WTC11 (cell line): ENCODE results near the gene DNLZ. TPM values are rescaled to one million over a fixed set of nuclear protein-coding genes. Genes with fewer than 3 reads are reported as not detected.
A peak's percentile ranks its signal among the peaks of the same experiment; 100 is the strongest.

Experiments
- ATAC-seq: fragments of 200-7000 bp; cut with Tn5 transposase; 2 replicates; pipeline ENCODE4 v1.10.0; 2021; ENCODE audit warnings: mild to moderate bottlenecking, moderate library complexity
- CTCF ChIA-PET: fragments of 300-600 bp; sonication (Branson Sonifier 250); formaldehyde crosslinking; loops from one replicate; lab custom pipeline; 2021; ENCODE audit warnings: antibody characterized with exemption; lab: Charles Lee
- POLR2A ChIA-PET: fragments of 350-600 bp; sonication (Branson Sonifier 250); formaldehyde crosslinking; loops from one replicate; lab custom pipeline; 2021; ENCODE audit warnings: antibody characterized with exemption; lab: Charles Lee
- DNase-seq: peaks from one replicate; pipeline ENCODE4 v3.0.0; 2021; ENCODE audit warnings: low spot score
- H3K27ac Mint-ChIP-seq: 2 replicates; pipeline ENCODE4 v1.8.0; 2021; ENCODE audit warnings: mixed read lengths
- H3K27me3 Mint-ChIP-seq: 2 replicates; pipeline ENCODE4 v1.8.0; 2021; ENCODE audit warnings: low read depth, mild to moderate bottlenecking, moderate library complexity, mixed read lengths
- H3K36me3 Mint-ChIP-seq: 2 replicates; pipeline ENCODE4 v1.8.0; 2021; ENCODE audit warnings: mixed read lengths
- H3K4me1 Mint-ChIP-seq: 2 replicates; pipeline ENCODE4 v1.8.0; 2022; ENCODE audit warnings: mixed read lengths
- H3K4me3 Mint-ChIP-seq: 2 replicates; pipeline ENCODE4 v1.8.0; 2021; ENCODE audit warnings: mild to moderate bottlenecking, moderate library complexity, mixed read lengths
- H3K9me3 Mint-ChIP-seq: 2 replicates; pipeline ENCODE4 v1.8.0; 2021; ENCODE audit warnings: mixed read lengths
- CREB1 ChIP-seq: sonication (generic); formaldehyde crosslinking; IDR thresholded peaks from 2 replicates; pipeline ENCODE4 v1.8.0; 2023; ENCODE audit warnings: mild to moderate bottlenecking, missing genetic modification reagents
- E2F5 ChIP-seq: sonication (generic); formaldehyde crosslinking; IDR thresholded peaks from 2 replicates; pipeline ENCODE4 v1.8.1; 2022; ENCODE audit warnings: mild to moderate bottlenecking, moderate library complexity, missing genetic modification reagents
- EMX1 ChIP-seq: fragments of 250-450 bp; sonication (Bioruptor Pico); IDR thresholded peaks from 2 replicates; pipeline ENCODE4 v1.8.0; 2021; ENCODE audit warnings: mild to moderate bottlenecking
- ESRRA ChIP-seq: sonication (generic); formaldehyde crosslinking; IDR thresholded peaks from 2 replicates; pipeline ENCODE4 v1.8.1; 2022; ENCODE audit warnings: mild to moderate bottlenecking, missing genetic modification reagents, borderline replicate concordance
- FOXJ3 ChIP-seq: sonication (generic); formaldehyde crosslinking; IDR thresholded peaks from 2 replicates; pipeline ENCODE4 v1.9.0; 2021; ENCODE audit warnings: missing genetic modification reagents, mild to moderate bottlenecking, borderline replicate concordance
- FOXK1 ChIP-seq: sonication (generic); formaldehyde crosslinking; IDR thresholded peaks from 2 replicates; pipeline ENCODE4 v1.8.0; 2022; ENCODE audit warnings: mild to moderate bottlenecking, moderate library complexity, missing genetic modification reagents
- GTF2I ChIP-seq: fragments of 250-450 bp; sonication (Bioruptor Pico); conservative IDR thresholded peaks from 2 replicates; pipeline ENCODE4 v1.4.0; 2021; ENCODE audit warnings: mild to moderate bottlenecking
- HMGA2 ChIP-seq: fragments of 250-450 bp; sonication (Bioruptor Pico); IDR thresholded peaks from 2 replicates; pipeline ENCODE4 v1.4.0; 2021; ENCODE audit warnings: mild to moderate bottlenecking, moderate library complexity
- NFATC4 ChIP-seq: fragments of 250-450 bp; sonication (Bioruptor Pico); IDR thresholded peaks from 2 replicates; pipeline ENCODE4 v1.9.0; 2021; ENCODE audit warnings: mild to moderate bottlenecking
- NR1H2 ChIP-seq: sonication (generic); formaldehyde crosslinking; IDR thresholded peaks from 2 replicates; pipeline ENCODE4 v1.9.0; 2021; ENCODE audit warnings: mild to moderate bottlenecking, moderate library complexity, missing genetic modification reagents
- OVOL2 ChIP-seq: fragments of 250-450 bp; sonication (Bioruptor Pico); IDR thresholded peaks from 2 replicates; pipeline ENCODE4 v1.9.0; 2021; ENCODE audit warnings: mild to moderate bottlenecking, borderline replicate concordance
- SMAD4 ChIP-seq: sonication (generic); formaldehyde crosslinking; IDR thresholded peaks from 2 replicates; pipeline ENCODE4 v1.8.0; 2022; ENCODE audit warnings: mild to moderate bottlenecking, missing genetic modification reagents
- SOX15 ChIP-seq: fragments of 250-450 bp; sonication (Bioruptor Pico); IDR thresholded peaks from 2 replicates; pipeline ENCODE4 v1.9.0; 2021; ENCODE audit warnings: mild to moderate bottlenecking
- SP1 ChIP-seq: sonication (generic); formaldehyde crosslinking; conservative IDR thresholded peaks from 2 replicates; pipeline ENCODE4 v1.8.1; 2022; ENCODE audit warnings: missing genetic modification reagents
- USF2 ChIP-seq: sonication (generic); formaldehyde crosslinking; IDR thresholded peaks from 2 replicates; pipeline ENCODE4 v1.8.1; 2023; ENCODE audit warnings: mild to moderate bottlenecking, missing genetic modification reagents, moderate library complexity
- ZNF232 ChIP-seq: sonication (generic); formaldehyde crosslinking; IDR thresholded peaks from 2 replicates; pipeline ENCODE4 v1.8.0; 2022; ENCODE audit warnings: mild to moderate bottlenecking, missing genetic modification reagents
- ZNF396 ChIP-seq: fragments of 250-450 bp; sonication (Bioruptor Pico); IDR thresholded peaks from 2 replicates; pipeline ENCODE4 v1.8.0; 2021; ENCODE audit warnings: mild to moderate bottlenecking, moderate library complexity, borderline replicate concordance
- ZNF423 ChIP-seq: fragments of 250-450 bp; sonication (Bioruptor Pico); IDR thresholded peaks from 2 replicates; pipeline ENCODE4 v2.1.2; 2022; ENCODE audit warnings: mild to moderate bottlenecking, moderate library complexity
- total RNA-seq: library from RNA; stranded (reverse); gene quantifications from 3 replicates; pipeline ENCODE4 v1.2.3, GENCODE V29; 2021
- TF ChIP-seq, protein P1 (sequence below): fragments of 250-450 bp; sonication (Bioruptor Pico); IDR thresholded peaks from 2 replicates; pipeline ENCODE4 v2.1.2; 2022; ENCODE audit warnings: mild to moderate bottlenecking, moderate library complexity
- TF ChIP-seq, protein P2 (sequence below): sonication (generic); formaldehyde crosslinking; IDR thresholded peaks from 2 replicates; pipeline ENCODE4 v1.8.0; 2023; ENCODE audit warnings: missing genetic modification reagents
- TF ChIP-seq, protein P3 (sequence below): sonication (generic); formaldehyde crosslinking; IDR thresholded peaks from 2 replicates; pipeline ENCODE4 v1.8.1; 2022; ENCODE audit warnings: low read depth, missing genetic modification reagents, borderline replicate concordance
- TF ChIP-seq, protein P4 (sequence below): sonication (generic); formaldehyde crosslinking; IDR thresholded peaks from 2 replicates; pipeline ENCODE4 v1.8.1; 2023; ENCODE audit warnings: mild to moderate bottlenecking, missing genetic modification reagents
- TF ChIP-seq, protein P5 (sequence below): fragments of 250-450 bp; sonication (Bioruptor Pico); IDR thresholded peaks from 2 replicates; pipeline ENCODE4 v1.9.0; 2021; ENCODE audit warnings: moderate library complexity, mild to moderate bottlenecking, inconsistent platforms, borderline replicate concordance

The DNLZ gene
- total RNA-seq, 1 experiment from 2014 or later = 17.2 TPM

DNA sequence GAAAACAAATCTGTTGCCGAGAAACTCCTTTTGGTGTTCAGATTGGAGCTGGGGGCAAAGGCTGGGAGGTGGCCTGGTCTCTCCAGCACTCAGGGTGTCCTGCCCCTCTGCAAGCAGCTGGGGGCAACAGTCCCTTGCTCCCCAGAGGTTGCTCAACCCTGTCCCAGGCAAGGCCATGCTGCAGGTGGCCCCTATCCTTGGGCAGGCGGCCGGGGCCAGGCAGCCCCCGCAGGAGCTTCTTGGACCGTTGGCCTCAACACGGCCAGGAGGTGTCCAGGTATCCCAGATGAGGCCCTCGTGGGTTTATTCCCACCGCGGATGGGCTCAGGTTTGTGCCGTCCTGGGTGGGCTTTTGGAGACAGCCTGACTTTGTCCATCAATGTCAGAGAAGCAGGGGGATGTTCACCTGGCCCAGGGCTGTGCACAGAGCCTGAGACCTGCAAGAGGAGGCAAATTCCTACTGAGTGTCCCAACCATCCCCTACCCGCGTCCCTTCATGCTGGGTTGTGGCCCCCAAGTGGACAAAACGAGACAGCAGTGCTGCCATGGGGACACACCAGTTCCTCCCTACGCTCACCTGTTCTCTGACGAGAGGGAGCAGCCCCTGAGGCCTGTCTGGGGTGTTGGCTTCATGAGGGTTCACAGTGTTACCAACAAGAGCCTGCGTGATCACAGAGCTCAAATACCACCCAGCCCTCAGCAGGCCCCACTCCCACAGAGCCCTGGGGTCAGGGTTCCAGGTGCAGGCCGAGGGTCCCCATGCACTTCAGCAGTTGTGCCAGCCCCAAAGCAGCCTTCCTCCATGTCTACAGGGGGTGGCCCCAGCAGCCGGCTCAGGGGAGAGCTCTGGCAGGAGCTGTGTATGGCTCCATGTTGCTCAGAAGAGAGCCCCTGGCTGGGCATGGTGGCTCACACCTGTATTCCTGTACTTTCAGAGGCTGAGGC is 50.2 kb downstream of the DNLZ start:
- H3K9me3 Mint-ChIP-seq = peaks cover 24% of the 10 kb centered on the region
- H3K27me3 Mint-ChIP-seq = no peaks in the 10 kb centered on the region; the same call in 1 of the 2 replicates
- no peaks in the 10 kb centered on the region for H3K4me1 Mint-ChIP-seq
- H3K27ac Mint-ChIP-seq = no peak overlapping the region
- CTCF ChIA-PET = interaction anchor here (0.6 to 1.9 kb wide), 12 partner anchors 10 to 139 kb away, joined by 3 to 15 read pairs (median 6); partner anchors contain the start of genes DNLZ, ENTR1, GPSM1 and PMPCA
- no peak for DNase-seq
- TF ChIP-seq, protein P1, sequence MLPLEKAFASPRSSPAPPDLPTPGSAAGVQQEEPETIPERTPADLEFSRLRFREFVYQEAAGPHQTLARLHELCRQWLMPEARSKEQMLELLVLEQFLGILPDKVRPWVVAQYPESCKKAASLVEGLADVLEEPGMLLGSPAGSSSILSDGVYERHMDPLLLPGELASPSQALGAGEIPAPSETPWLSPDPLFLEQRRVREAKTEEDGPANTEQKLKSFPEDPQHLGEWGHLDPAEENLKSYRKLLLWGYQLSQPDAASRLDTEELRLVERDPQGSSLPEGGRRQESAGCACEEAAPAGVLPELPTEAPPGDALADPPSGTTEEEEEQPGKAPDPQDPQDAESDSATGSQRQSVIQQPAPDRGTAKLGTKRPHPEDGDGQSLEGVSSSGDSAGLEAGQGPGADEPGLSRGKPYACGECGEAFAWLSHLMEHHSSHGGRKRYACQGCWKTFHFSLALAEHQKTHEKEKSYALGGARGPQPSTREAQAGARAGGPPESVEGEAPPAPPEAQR (CRISPR knock-in tag) = no peak
- TF ChIP-seq SMAD4 = no peak
- TF ChIP-seq CREB1 (CRISPR knock-in tag) = no peak
- no peak for TF ChIP-seq OVOL2 (CRISPR knock-in tag)
- TF ChIP-seq, protein P2, sequence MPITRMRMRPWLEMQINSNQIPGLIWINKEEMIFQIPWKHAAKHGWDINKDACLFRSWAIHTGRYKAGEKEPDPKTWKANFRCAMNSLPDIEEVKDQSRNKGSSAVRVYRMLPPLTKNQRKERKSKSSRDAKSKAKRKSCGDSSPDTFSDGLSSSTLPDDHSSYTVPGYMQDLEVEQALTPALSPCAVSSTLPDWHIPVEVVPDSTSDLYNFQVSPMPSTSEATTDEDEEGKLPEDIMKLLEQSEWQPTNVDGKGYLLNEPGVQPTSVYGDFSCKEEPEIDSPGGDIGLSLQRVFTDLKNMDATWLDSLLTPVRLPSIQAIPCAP (CRISPR knock-in tag) = no peak
- no peak for TF ChIP-seq FOXK1 (CRISPR knock-in tag)
- TF ChIP-seq ESRRA = no peak
- TF ChIP-seq, protein P3, sequence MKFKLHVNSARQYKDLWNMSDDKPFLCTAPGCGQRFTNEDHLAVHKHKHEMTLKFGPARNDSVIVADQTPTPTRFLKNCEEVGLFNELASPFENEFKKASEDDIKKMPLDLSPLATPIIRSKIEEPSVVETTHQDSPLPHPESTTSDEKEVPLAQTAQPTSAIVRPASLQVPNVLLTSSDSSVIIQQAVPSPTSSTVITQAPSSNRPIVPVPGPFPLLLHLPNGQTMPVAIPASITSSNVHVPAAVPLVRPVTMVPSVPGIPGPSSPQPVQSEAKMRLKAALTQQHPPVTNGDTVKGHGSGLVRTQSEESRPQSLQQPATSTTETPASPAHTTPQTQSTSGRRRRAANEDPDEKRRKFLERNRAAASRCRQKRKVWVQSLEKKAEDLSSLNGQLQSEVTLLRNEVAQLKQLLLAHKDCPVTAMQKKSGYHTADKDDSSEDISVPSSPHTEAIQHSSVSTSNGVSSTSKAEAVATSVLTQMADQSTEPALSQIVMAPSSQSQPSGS = no peak
- no peak for TF ChIP-seq ZNF423 (CRISPR knock-in tag)
- TF ChIP-seq EMX1 (CRISPR knock-in tag) = no peak
- TF ChIP-seq, protein P4, sequence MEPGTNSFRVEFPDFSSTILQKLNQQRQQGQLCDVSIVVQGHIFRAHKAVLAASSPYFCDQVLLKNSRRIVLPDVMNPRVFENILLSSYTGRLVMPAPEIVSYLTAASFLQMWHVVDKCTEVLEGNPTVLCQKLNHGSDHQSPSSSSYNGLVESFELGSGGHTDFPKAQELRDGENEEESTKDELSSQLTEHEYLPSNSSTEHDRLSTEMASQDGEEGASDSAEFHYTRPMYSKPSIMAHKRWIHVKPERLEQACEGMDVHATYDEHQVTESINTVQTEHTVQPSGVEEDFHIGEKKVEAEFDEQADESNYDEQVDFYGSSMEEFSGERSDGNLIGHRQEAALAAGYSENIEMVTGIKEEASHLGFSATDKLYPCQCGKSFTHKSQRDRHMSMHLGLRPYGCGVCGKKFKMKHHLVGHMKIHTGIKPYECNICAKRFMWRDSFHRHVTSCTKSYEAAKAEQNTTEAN (CRISPR knock-in tag) = no peak
- TF ChIP-seq HMGA2 = no peak
- TF ChIP-seq, all 79 proteins: peak for 0
- no peak overlapping the region for H3K4me3 Mint-ChIP-seq
- peaks cover 20% of the 10 kb centered on the region for H3K36me3 Mint-ChIP-seq
- POLR2A ChIA-PET = interaction anchor here (1.1 kb wide), 1 partner anchor 50 kb away, joined by 3 read pairs; no protein-coding TSS in a partner anchor
- no peak for ATAC-seq

DNA sequence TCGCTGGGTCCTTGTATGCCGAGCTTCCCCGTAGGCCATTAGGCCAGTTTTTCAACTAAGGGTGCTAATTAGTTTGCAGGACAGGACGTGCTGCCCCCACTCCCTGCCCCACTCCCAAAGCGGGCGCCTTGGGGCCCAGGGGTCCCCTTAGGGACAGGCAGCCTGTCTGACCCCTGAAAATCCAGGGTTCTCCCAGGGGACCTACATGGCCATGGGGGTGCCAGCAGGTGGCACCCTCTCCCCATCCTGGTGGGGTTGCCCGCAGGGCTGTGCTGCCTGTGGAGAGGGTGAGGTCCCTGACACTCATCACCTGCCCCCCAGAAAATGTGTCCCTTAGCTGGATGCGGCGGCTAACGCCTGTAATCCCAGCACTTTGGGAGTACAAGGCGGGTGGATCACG is 51.1 kb downstream of the DNLZ start:
- Mint-ChIP-seq H3K27me3 (no peaks in the 10 kb centered on the region; the same call in 1 of the 2 replicates), H3K9me3 (peaks cover 24% of the 10 kb centered on the region), H3K36me3 (peaks cover 20% of the 10 kb centered on the region), H3K27ac (no peak overlapping the region), H3K4me3 (no peak overlapping the region), H3K4me1 (no peaks in the 10 kb centered on the region)
- CTCF ChIA-PET = interaction anchor here (0.8 to 1.9 kb wide), 11 partner anchors 11 to 112 kb away, joined by 3 to 15 read pairs (median 6); partner anchors contain the start of genes DNLZ, ENTR1, GPSM1 and PMPCA
- DNase-seq (no peak), ATAC-seq (peak; percentile 56)
- POLR2A ChIA-PET = no interaction called here
- TF ChIP-seq ZNF232 (CRISPR knock-in tag) = no peak
- TF ChIP-seq USF2 (CRISPR knock-in tag) = no peak
- TF ChIP-seq, protein P3 = no peak
- TF ChIP-seq GTF2I = no peak
- TF ChIP-seq SOX15 (CRISPR knock-in tag) = no peak
- TF ChIP-seq CREB1 (CRISPR knock-in tag) = no peak
- TF ChIP-seq, protein P5, sequence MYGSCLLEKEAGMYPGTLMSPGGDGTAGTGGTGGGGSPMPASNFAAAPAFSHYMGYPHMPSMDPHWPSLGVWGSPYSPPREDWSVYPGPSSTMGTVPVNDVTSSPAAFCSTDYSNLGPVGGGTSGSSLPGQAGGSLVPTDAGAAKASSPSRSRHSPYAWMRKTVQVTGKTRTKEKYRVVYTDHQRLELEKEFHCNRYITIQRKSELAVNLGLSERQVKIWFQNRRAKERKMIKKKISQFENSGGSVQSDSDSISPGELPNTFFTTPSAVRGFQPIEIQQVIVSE (CRISPR knock-in tag) = no peak
- no peak for TF ChIP-seq FOXJ3 (CRISPR knock-in tag)
- TF ChIP-seq E2F5 (CRISPR knock-in tag) = no peak
- no peak for TF ChIP-seq NR1H2 (CRISPR knock-in tag)
- TF ChIP-seq NFATC4 (CRISPR knock-in tag) = no peak
- TF ChIP-seq SP1 (CRISPR knock-in tag) = no peak
- TF ChIP-seq ZNF396 (CRISPR knock-in tag) = no peak
